HG03342 (cell line): Measurements from ENCODE around the gene SYDE1.

Experiments used
- ATAC-seq: cut with Tn5 transposase; IDR thresholded peaks from one replicate; pipeline ENCODE4 v1.9.1; 2021; ENCODE audit warnings: mild to moderate bottlenecking, moderate library complexity; ENCODE audit not compliant: unreplicated experiment

Gene SYDE1

GRCh38 chr19:15108845-15109767, 1.9 kb downstream of the SYDE1 start:
- no peak for ATAC-seq

GRCh38 chr19:15109768-15110417, 2.7 kb downstream of the SYDE1 start:
- no peak for ATAC-seq

GRCh38 chr19:15110418-15110815, 3.2 kb downstream of the SYDE1 start:
- ATAC-seq = no peak

GRCh38 chr19:15111758-15112157, 4.6 kb downstream of the SYDE1 start:
- no peak for ATAC-seq

- ATAC-seq = no peak
These were observed 5.2 kb downstream of the SYDE1 start for GRCh38 chr19:15112385-15112784.

GRCh38 chr19:15113245-15114152, 6.3 kb downstream of the SYDE1 start:
- no peak for ATAC-seq

GRCh38 chr19:15114153-15114540, 6.9 kb downstream of the SYDE1 start:
- ATAC-seq = no peak

GRCh38 chr19:15115080-15115479, 7.9 kb downstream of the SYDE1 start:
- ATAC-seq = no peak

- no peak for ATAC-seq
These were observed 8.8 kb downstream of the SYDE1 start for GRCh38 chr19:15115762-15116615.

- no peak for ATAC-seq
These were observed 9.7 kb downstream of the SYDE1 start for GRCh38 chr19:15116856-15117255.

GRCh38 chr19:15118248-15118647, 11.0 kb downstream of the SYDE1 start:
- no peak for ATAC-seq

- no peak for ATAC-seq
These were observed 11.7 kb downstream of the SYDE1 start for GRCh38 chr19:15118789-15119494.

- ATAC-seq = no peak
These were observed 13.2 kb downstream of the SYDE1 start for GRCh38 chr19:15120135-15121026.

GRCh38 chr19:15122331-15123030, 15.3 kb downstream of the SYDE1 start:
- no peak for ATAC-seq

- no peak for ATAC-seq
These were observed 16.1 kb downstream of the SYDE1 start for GRCh38 chr19:15123031-15123890.

- ATAC-seq = no peak
These were observed 16.7 kb downstream of the SYDE1 start for GRCh38 chr19:15123900-15124299.

- no peak for ATAC-seq
These were observed 17.5 kb downstream of the SYDE1 start for GRCh38 chr19:15124572-15125231.
